GM19455 (cell line): ENCODE data around the gene MKLN1.
"Not testable (repeated sequence)": the region's sequence is repeated elsewhere in the genome, so short reads cannot be mapped to it uniquely, and the experiment has no call there.

Experiments used
- ATAC-seq: cut with Tn5 transposase; IDR thresholded peaks from one replicate; pipeline ENCODE4 v1.9.1; 2021; ENCODE audit not compliant: unreplicated experiment

Gene MKLN1

DNA sequence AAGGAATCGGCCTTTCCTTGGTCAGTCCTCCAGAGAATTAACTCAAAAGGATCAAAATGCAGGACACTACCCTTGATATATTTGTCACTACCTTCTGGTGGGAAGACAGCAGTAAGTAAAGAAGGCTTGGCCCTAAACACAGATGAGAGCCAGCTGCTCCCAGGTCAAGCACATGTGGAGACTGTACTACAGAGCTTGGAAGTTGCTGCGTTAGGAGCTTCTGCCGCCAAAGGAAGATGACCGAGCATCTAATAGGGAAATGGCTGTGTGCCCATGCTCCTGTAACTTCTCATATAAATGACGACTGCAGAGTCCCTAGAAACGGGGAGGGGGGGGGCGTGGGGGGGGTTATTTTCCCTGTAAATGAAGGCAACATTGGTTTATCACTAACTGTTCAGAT, 169.8 kb downstream of the MKLN1 start:
- ATAC-seq: no peak

- no peak for ATAC-seq
Measured at GRCh38 chr7:131498237-131498885, 170.7 kb downstream of the MKLN1 start.

DNA sequence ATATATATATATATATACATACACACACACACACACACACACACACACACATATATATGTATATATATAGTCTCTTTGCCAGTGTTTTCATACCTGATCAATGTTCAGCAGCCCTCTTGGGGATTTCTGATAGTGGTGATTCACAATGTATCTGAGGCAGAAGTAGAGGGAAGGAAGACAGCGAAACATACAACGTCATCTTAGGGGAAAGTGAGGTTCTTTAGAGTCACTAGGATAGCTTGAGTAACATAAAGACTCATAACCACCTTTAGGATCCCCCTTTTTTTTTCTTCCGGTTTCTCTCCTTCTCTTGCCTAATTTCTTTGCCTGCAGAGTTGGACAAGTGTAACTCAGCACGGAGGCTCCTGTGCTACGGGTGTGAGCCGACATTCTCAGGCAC, 172.1 kb downstream of the MKLN1 start:
- ATAC-seq: no peak

DNA sequence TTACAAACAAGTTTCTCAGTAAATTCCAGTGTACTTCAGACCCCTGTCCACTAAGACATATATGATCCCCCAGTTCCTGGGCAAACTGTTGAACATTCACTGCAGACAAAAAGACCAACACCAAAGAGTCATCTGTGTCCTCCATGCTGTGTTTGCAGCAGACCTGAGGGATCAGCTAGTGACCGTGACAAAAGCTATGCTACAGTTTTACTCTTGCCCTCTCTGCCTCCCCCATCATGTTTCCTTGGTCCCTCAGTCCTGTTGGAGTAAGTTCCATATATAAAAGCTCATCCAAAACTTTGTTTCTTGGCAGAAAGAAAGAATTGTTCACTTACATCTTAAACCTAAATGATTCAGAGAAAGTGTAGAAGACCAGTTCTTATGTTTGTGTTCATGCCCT, 172.7 kb downstream of the MKLN1 start:
- no peak for ATAC-seq

DNA sequence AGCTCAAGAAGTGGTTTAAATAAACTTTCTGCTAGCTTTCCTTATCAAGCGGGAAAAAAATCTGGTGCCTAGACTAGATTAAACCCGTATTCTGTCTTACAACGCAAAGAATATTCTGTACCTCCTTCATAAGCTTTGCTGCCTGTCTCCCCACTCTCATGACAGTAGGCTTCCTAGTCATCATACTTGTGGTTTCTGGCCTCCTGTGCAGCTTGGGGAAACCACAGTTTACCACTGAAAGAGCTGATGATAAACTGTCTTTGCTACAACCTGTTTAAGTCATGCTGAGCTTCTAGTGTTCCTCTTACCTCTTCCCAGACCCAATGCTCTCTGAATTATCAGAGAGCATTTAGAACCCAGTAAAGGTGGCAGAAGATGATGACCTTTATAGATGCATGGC, 173.7 kb downstream of the MKLN1 start:
- ATAC-seq: peak; percentile 69

- ATAC-seq: no peak
Measured at GRCh38 chr7:131501930-131502685, 174.4 kb downstream of the MKLN1 start.

- ATAC-seq: no peak
Measured at GRCh38 chr7:131502810-131503508, 175.3 kb downstream of the MKLN1 start.

DNA sequence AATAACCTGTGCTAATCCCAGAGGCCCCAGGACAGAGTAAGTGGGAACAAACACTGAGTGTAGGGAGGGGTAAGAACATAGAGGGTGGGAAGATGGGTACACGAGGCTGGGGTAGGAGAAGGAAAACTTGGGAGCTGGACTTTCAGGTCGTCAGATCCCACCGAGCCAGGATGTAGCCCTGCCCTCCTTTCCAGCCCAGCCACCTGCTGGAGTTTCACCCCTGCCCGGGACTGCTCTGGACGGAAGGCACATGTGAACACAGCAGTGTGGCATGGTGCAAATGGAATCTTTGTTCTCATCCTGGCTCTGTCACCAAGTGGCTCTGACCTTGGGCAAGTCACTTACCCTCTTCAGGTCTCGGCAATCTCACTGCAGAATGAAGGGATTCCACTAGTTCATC, 176.0 kb downstream of the MKLN1 start:
- no peak for ATAC-seq

GRCh38 chr7:131504157-131504899, 176.7 kb downstream of the MKLN1 start:
- ATAC-seq: no peak

DNA sequence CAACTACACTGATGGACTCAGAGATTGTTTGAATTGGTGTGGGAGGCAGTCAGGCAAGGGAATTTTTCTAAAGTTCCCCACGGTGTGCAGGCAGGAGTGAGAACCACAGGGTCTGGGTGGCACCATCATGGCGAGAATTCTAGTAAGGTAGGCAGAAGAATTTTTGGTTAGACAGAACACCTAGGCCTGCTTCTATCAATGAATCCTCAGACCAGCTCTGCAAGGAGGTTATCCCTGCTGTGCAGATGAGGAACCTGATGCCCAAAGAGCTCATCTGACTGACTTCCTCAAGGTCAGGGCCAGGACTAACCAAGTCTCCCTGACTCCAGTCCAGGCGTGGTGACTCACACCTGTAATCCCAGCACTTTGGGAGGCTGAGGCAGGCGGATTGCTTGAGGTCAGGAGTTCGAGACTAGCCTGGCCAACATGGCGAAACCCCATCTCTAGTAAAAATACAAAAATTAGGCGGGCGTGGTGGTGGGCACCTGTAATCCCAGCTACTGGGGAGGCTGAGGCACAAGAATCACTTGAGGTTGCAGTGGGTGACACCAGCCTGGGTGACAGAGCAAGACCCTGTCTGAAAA, 177.5 kb downstream of the MKLN1 start:
- ATAC-seq: not testable (repeated sequence)

- no peak for ATAC-seq
Measured at GRCh38 chr7:131505636-131506557, 178.2 kb downstream of the MKLN1 start.

DNA sequence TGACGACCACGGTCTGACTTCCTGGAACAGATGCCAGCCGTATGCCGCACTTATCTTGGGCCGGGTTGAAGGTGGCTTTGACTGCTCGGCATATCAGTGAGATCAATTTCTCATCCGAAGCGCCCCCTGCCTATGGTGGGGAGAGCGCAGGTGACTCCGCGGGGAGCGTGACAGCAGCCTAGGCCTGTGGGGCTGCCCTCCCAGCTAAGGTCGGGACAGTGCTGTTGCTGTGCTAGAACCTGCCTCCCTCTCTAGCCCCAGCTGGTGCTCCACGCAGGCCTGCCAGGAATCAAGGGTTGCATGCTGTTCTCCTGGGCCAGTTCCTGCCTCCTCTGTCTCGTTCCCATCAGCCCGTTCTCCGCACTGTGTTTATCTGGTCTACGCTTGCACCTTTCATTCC, 178.9 kb downstream of the MKLN1 start:
- no peak for ATAC-seq

- peak; percentile 65 for ATAC-seq
Measured at GRCh38 chr7:131507592-131508331, 180.1 kb downstream of the MKLN1 start.

DNA sequence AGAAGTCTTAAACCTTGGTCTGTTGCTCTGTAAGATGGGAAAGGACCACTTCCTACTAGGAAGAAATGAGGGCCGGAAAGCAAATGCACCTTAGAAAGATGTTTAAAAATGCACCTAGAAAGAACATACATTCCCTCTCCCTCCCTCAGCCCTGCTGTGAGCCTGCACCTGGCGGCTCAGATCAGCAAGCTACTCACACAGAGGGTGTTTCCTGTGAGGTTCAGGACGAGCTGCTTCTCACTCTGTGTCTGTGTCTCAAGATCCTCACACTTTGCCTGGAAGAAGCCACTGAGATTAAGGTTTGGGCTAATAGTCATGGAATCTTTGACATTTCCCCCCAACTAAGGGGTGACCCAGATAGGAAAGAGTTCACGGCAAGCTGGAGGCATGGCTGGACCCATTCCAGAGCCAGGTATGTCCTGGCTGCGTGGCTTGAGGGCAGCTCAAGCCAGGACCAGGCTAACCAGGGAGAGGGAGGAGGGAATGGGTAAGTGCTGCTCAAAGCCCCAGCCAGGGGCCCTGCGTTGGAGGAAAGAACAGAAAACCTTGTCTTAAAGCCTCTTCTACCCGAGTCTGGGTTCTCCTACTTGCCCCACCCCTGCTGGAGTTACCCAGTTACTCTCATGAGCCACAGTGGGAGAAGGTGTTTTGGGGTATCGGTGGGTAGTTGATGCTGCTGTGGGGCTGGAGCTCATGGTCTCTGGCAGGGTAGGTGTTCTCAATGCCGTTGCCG, 181.2 kb downstream of the MKLN1 start:
- no peak for ATAC-seq

GRCh38 chr7:131509781-131510180, 182.1 kb downstream of the MKLN1 start:
- no peak for ATAC-seq

DNA sequence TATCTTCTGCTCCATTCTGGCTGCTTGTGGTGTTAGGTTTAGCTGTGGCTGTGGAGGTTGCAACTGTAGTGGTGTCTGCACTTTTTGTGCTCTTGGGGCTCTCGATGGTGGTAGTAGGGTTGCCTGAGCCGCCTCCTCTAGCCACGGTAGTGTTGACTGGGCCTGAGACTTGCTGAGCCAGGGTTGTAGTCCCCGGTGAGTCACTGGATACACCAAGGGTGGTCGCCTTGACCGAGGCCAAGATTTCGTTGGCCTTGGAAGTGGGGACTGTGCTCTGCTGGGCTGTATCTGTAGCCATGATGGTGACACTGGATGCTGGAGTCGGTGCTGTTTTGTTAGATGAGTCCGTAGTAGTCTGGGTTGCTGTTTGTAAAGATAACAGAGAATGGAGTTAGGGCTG, 183.4 kb downstream of the MKLN1 start:
- ATAC-seq: no peak

- ATAC-seq: no peak
Measured at GRCh38 chr7:131511774-131512535, 184.3 kb downstream of the MKLN1 start.
